GM18511 (cell line): ENCODE data around the gene OR5H2.
"Not testable (repeated sequence)": the region's sequence is repeated elsewhere in the genome, so short reads cannot be mapped to it uniquely, and the experiment has no call there.

ENCODE experiments used
- ATAC-seq: cut with Tn5 transposase; IDR thresholded peaks from one replicate; pipeline ENCODE4 v1.9.1; 2021; ENCODE audit warnings: mild to moderate bottlenecking, moderate library complexity; ENCODE audit not compliant: unreplicated experiment

OR5H2 gene

GRCh38 chr3:98282205-98282604 is at the start of gene OR5H2:
OR5H2 (plus strand) TSS chr3:98282505; CDS start chr3:98282903, 398 bp downstream.
- ATAC-seq: no peak

DNA sequence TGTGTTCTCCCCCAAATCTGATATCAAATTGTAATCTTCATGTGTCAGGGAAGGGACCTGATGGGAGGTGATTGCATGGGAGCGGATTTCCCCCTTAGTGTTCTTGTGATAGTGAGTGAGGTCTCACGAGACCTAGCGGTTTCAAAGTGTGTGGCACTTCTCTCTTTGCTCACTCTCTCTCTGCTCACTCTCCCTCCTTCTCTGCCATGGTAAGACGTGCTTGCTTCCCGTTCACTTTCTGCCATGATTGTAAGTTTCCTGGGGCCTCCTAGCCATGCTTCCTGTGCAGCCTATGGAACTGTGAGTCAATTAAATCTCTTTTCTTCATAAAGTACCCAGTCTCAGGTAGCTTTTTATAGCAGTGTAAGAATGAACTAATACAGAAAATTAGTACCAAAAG is 48.8 kb upstream of the OR5H2 start:
- ATAC-seq: peak; percentile 65

DNA sequence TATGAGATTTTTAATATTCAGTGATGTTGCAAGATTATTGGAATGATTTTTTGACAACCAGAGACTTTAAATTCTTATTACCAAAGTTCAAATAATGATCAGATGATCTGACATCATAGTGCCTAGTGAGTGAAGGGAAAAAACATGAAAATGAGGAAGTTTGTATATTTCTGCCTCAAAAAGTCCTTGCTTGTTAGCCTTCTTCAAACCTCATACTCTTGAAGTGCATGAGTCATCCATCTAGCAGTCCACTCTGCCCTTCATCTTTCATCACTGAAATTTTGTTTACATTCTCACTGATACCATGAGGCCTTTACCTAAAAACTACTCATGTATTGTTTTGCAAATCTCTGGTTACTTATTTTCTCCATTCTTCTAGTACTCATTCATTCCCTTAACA is 42.2 kb upstream of the OR5H2 start:
- ATAC-seq: no peak

DNA sequence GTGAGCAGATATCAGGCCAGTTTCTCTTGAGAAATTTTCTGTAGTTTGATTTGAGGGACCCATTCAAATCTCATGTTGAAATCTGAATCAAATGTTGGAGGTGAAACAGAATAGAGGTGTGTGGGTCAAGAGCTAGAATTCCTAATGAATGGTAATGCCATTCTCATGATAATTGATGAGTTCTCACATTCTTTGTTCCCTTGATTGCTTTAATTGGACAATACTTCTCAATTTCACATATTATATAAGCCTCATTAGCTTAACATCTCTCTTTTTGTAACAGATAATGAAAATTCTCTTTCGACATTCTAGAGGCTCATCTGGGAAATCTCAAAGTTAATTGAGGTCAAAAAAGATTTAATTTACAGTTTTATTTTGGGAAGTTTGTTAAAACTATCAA is 40.1 kb upstream of the OR5H2 start:
- no peak for ATAC-seq

- no peak for ATAC-seq
These were observed 38.5 kb upstream of the OR5H2 start for GRCh38 chr3:98243843-98244242.

DNA sequence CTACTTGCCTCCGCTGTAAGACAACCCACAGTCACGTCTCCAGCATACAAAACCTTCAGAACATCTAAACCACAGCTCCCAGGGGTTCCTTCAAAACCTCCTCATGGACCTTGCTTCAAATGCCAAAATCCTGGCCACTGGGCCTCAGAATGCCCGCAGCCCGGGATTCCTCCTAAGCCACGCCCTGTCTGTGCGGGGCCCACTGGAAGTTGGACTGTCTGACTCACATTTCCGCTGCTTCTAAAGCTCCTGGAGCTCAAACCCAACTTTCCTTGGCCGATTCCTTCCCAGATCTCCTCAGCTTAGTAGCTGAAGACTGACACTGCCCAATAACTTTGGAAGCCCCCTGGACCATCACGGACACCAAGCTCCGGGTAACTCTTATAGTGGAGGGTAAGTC is 36.2 kb upstream of the OR5H2 start:
- no peak for ATAC-seq

- ATAC-seq: not testable (repeated sequence)
These were observed 26.3 kb upstream of the OR5H2 start for GRCh38 chr3:98256026-98256425.

DNA sequence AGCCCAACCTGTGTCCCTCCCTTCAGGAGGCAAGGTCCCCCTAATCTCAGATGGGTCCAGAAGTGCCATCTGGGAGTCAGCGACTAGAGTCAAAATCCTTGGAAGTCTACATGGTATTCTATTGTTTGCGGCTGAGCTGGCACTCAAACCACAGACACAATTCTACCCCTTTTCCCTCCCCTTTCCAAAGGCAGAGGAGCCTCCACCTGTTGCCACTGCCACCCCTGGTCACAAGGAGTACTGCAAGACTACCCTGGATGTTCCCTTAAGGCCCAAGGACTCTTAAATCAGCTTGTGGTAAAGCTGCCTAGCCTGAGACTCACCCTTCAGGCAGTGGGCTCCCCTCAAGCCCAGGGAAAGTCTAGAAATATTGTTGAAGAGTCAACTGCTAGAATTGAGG is 22.6 kb upstream of the OR5H2 start:
- ATAC-seq: peak; percentile 65

DNA sequence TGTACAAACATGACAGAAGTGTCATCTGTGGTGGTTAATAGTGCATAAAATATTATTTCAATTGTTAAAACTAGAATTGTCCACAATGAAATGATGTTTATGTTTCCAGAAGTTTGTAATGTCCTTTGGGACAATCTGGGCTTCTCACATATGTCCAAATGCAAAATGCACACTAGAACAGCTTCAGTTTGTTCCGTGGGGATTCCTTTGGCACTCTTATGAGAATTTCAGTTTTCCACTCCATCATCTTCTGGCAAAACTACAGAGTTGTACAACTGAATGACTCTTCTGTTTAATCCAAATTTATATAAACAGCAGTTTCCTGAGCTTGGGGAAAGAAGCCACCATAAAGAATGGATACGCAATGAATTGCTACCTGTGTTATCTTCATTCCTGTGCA is 20.3 kb upstream of the OR5H2 start:
- no peak for ATAC-seq

DNA sequence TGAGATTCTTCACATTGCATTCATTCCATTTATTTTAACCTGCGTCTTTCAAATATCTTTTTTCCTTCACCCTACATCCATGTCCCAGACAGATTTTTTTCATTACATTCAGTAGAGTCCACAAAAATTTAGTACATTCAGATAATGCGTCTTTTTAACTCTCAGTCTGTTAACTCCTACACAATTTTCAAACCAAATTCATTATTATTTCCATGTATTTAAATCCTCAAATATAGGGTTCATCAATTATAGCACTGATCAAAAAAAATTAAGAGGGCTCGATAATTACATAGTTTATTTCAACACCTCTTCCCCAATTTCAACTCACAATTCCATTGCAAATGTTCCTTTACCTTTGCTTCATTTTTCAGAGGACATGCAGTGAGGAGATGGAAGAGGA is 18.4 kb upstream of the OR5H2 start, which contains the start of gene OR5H6:
Gene OR5H6, plus strand, starts transcription at position 301 of the 400 bp plus-strand sequence. Its CDS starts 89 bp downstream, at position 390.
- ATAC-seq: no peak

DNA sequence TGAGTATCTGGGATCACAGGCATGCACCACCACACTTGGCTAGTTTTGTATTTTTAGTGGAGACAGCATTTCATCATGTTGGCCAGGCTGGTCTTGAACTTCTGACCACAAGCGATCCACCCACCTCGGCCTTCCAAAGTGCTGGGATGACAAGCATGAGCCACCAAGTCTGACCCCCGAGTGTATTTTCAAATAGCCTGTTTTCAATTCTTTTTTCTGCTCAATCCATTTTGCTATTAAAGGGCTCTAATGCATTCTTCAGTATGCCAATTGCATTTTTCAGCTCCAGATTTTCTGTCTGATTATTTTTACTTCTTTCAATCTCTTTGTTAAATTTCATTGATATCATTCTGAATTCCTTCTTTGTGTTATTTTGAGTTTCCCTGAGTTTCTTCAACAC is 12.5 kb upstream of the OR5H2 start:
- no peak for ATAC-seq

- ATAC-seq: no peak
These were observed 10.2 kb upstream of the OR5H2 start for GRCh38 chr3:98272126-98272525.

GRCh38 chr3:98274914-98275313 is 7.4 kb upstream of the OR5H2 start:
- no peak for ATAC-seq

DNA sequence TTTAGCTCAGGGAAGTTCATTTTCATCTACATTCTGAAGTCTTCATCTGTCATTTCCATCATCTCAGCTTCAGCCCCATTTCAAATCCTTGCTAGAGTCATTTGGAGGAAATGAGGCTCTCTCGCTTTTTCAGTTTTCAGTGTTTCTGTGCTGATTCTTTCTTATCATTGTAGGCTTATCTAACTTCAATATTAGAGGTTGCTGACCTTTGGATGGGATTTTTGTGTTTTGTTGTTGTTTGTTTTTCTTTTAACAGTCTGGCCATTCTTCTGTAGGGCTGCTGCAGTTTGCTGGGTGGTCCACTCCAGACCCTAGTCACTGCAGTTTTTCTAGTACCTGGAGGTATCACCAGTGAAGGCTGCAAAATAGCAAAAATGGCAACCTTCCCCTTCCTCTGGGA is 8.6 kb downstream of the OR5H2 start:
- ATAC-seq: no peak

GRCh38 chr3:98291332-98291957 is 9.1 kb downstream of the OR5H2 start:
- ATAC-seq: no peak

- no peak for ATAC-seq
These were observed 39.8 kb downstream of the OR5H2 start for GRCh38 chr3:98322101-98322500.

- no peak for ATAC-seq
These were observed 40.4 kb downstream of the OR5H2 start for GRCh38 chr3:98322686-98323085.

- ATAC-seq: no peak
These were observed 41.1 kb downstream of the OR5H2 start for GRCh38 chr3:98323425-98323824.

- no peak for ATAC-seq
These were observed 42.8 kb downstream of the OR5H2 start for GRCh38 chr3:98325055-98325454.

GRCh38 chr3:98326105-98326893 is 44.0 kb downstream of the OR5H2 start:
- ATAC-seq: no peak

GRCh38 chr3:98326945-98327344 is 44.6 kb downstream of the OR5H2 start:
- ATAC-seq: peak; percentile 53

DNA sequence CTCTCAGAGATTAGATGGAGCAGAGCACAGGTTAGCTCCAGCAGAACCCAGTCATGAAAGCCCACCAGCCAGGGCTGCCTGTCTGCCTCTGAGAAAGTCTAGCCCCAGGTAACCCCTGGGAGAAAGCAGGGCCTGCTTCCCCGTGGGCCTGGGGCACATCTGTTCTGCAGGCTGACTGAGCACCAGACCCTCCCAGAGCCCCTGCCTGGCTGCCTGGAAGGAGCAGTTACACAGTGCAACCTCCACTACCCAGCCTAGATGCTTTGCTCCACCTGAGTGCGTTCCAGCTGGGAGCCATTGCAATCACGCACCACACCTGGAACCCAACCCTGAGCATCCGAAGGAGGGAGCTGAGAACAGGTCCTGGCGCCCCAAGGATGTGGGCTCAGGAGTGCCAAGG is 46.6 kb downstream of the OR5H2 start:
- no peak for ATAC-seq
